Neutrophil (primary cell): Measurements from ENCODE around the gene GON4L.
"Not testable (repeated sequence)": the region's sequence is repeated elsewhere in the genome, so short reads cannot be mapped to it uniquely, and the experiment has no call there.

Experiments used
- H3K27ac ChIP-seq: fragments of 200-600 bp; sonication (generic); 2 replicates; pipeline ENCODE4 v1.5.1; 2016; ENCODE audit warnings: mild to moderate bottlenecking, moderate library complexity
- H3K27me3 ChIP-seq: fragments of 200-600 bp; sonication (generic); 2 replicates; pipeline ENCODE4 v1.6.0; 2016; ENCODE audit warnings: mild to moderate bottlenecking
- H3K36me3 ChIP-seq: fragments of 200-600 bp; sonication (generic); 2 replicates; pipeline ENCODE4 v1.5.1; 2017
- H3K4me1 ChIP-seq, 2 experiments: fragments of 200-600 bp in 1 of 2; sonication (generic) in 1 of 2; 1 replicate in 1 of 2; 2 replicates in 1 of 2; pipeline versions ENCODE4 v1.5.1 to v1.6.1; 2013 to 2016; ENCODE audit warnings: low read depth in 1 of 2, low read length in 1 of 2, mild to moderate bottlenecking in 1 of 2, moderate library complexity in 1 of 2; ENCODE audit not compliant: control insufficient read depth in 1 of 2, insufficient read depth in 1 of 2
- H3K4me3 ChIP-seq, 2 experiments: fragments of 200-600 bp in 1 of 2; sonication (generic) in 1 of 2; 1 replicate in 1 of 2; 2 replicates in 1 of 2; pipeline ENCODE4 v1.5.1; 2013 to 2016; ENCODE audit warnings: low read depth in 1 of 2, low read length in 1 of 2, mild to moderate bottlenecking in 1 of 2, moderate library complexity in 1 of 2
- H3K9me3 ChIP-seq: fragments of 200-600 bp; sonication (generic); 2 replicates; pipeline ENCODE4 v1.5.1; 2016
- TF ChIP-seq, protein P1 (sequence below): fragments of 200-600 bp; sonication (generic); IDR thresholded peaks from 2 replicates; pipeline ENCODE4 v1.5.1; 2016; ENCODE audit warnings: antibody characterized with exemption

The GON4L gene

GRCh38 chr1:155777582-155777981 lies 79.4 kb downstream of the GON4L start:
- Histone ChIP-seq H3K4me3 (no peak overlapping the region), H3K9me3 (no peaks in the 10 kb centered on the region), H3K27ac (no peak overlapping the region), H3K27me3 (no peaks in the 10 kb centered on the region), H3K4me1 (peaks cover 5 to 6% of the 10 kb centered on the region in 2 experiments), H3K36me3 (peaks cover 79% of the 10 kb centered on the region)
- TF ChIP-seq, protein P1, sequence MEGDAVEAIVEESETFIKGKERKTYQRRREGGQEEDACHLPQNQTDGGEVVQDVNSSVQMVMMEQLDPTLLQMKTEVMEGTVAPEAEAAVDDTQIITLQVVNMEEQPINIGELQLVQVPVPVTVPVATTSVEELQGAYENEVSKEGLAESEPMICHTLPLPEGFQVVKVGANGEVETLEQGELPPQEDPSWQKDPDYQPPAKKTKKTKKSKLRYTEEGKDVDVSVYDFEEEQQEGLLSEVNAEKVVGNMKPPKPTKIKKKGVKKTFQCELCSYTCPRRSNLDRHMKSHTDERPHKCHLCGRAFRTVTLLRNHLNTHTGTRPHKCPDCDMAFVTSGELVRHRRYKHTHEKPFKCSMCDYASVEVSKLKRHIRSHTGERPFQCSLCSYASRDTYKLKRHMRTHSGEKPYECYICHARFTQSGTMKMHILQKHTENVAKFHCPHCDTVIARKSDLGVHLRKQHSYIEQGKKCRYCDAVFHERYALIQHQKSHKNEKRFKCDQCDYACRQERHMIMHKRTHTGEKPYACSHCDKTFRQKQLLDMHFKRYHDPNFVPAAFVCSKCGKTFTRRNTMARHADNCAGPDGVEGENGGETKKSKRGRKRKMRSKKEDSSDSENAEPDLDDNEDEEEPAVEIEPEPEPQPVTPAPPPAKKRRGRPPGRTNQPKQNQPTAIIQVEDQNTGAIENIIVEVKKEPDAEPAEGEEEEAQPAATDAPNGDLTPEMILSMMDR: no peak

- Histone ChIP-seq H3K4me1 (peaks cover 5 to 6% of the 10 kb centered on the region in 2 experiments), H3K27me3 (no peaks in the 10 kb centered on the region), H3K9me3 (no peaks in the 10 kb centered on the region), H3K27ac (no peak overlapping the region), H3K4me3 (no peak overlapping the region), H3K36me3 (peaks cover 80% of the 10 kb centered on the region)
- TF ChIP-seq, protein P1: no peak
These were observed 80.6 kb downstream of the GON4L start for GRCh38 chr1:155776414-155776813.

- TF ChIP-seq, protein P1: no peak
- Histone ChIP-seq H3K4me1 (peaks cover 5 to 6% of the 10 kb centered on the region in 2 experiments), H3K27me3 (no peaks in the 10 kb centered on the region), H3K27ac (no peak overlapping the region), H3K9me3 (no peaks in the 10 kb centered on the region), H3K4me3 (no peak overlapping the region), H3K36me3 (peaks cover 90% of the 10 kb centered on the region)
These were observed 83.8 kb downstream of the GON4L start for GRCh38 chr1:155773221-155773620.

GRCh38 chr1:155769257-155769656 lies 87.8 kb downstream of the GON4L start:
- H3K27ac ChIP-seq: no peak overlapping the region
- H3K4me1 ChIP-seq: peaks cover 26 to 27% of the 10 kb centered on the region in 2 experiments
- H3K36me3 ChIP-seq: peaks cover 67% of the 10 kb centered on the region
- H3K4me3 ChIP-seq: no peak overlapping the region
- no peaks in the 10 kb centered on the region for H3K27me3 ChIP-seq
- TF ChIP-seq, protein P1: no peak
- no peaks in the 10 kb centered on the region for H3K9me3 ChIP-seq

DNA sequence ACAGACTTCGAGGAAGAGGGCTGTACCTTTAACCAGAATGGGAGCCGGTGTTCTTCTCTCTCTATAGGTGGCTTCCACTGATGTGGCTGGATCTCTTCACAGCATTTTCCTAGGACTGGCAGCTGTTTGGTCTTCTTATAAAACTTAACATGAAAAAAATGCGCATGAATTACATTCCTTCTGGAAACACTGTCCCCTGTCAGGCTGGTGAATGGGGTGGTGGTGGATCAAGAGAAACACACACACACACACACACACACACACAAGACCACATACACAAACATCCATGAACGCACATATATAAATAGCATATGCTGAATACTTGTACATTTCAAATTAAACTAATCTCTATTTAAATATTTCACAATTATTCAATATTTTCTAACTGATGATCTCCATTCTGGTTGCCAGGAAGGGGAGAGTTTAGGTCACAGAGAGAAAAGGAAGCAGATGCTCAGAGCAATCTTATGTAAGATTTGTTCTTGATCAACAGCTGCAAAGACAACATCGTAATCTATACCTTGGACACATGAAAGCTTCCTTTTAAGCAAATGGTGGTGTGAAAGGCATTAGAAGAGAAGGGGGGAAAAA lies 89.5 kb downstream of the GON4L start:
- H3K36me3 ChIP-seq: peaks cover 49% of the 10 kb centered on the region
- H3K27me3 ChIP-seq, H3K9me3 ChIP-seq: not testable (repeated sequence)

DNA sequence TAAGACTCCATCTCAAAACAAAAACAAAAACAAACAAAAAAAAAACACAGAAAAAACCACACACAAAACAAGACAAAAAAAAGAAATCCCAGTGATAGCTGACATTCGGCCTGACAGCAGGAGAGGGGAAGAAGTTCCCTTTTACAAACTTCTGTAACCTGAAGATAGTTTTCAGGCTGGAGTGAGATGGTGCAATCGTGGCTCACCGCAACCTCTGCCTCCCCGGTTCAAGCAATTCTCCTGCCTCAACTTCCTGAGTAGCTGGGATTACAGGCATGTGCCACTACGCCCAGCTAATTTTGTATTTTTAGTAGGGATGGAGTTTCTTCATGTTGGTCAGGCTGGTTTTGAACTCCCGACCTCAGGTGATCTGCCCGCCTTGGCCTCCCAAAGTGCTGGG lies 93.0 kb downstream of the GON4L start:
- H3K4me3 ChIP-seq: peak overlapping the region; percentile 5 to 51
- H3K9me3 ChIP-seq, H3K27me3 ChIP-seq: not testable (repeated sequence)
- H3K36me3 ChIP-seq: peaks cover 44% of the 10 kb centered on the region
- peak overlapping the region; percentile 86 for H3K27ac ChIP-seq
- peaks cover 47 to 51% of the 10 kb centered on the region in 2 experiments for H3K4me1 ChIP-seq

More for the DNA sequence above, 89.5 kb downstream of the GON4L start:
- Histone ChIP-seq H3K4me1 (peaks cover 43 to 45% of the 10 kb centered on the region in 2 experiments), H3K27ac (peak overlapping the region; percentile 70)
- not testable (repeated sequence) for H3K4me3 ChIP-seq

- H3K36me3 ChIP-seq: peaks cover 47% of the 10 kb centered on the region
- peak overlapping the region; percentile 86 for H3K27ac ChIP-seq
- H3K9me3 ChIP-seq, H3K27me3 ChIP-seq: not testable (repeated sequence)
- peaks cover 47 to 51% of the 10 kb centered on the region in 2 experiments for H3K4me1 ChIP-seq
- peak overlapping the region in 1 of 2 experiments; percentile 51 for H3K4me3 ChIP-seq
These were observed 93.8 kb downstream of the GON4L start for GRCh38 chr1:155763090-155763815.
